ENCODE data around the gene PNPLA4.

- TF ChIP-seq CTCF (conservative IDR thresholded peaks at IDR 0.05; ENCODE audit: low read depth, low read length) (no peak), EZH2 (IDR thresholded peaks at IDR 0.05; ENCODE audit: borderline replicate concordance, low read depth, low read length, poor library complexity, severe bottlenecking) (no peak)
These were observed 43.2 kb upstream of the PNPLA4 start for GRCh38 chrX:7970428-7970827.
